ENCODE measurements around the gene HAVCR1.

DNA sequence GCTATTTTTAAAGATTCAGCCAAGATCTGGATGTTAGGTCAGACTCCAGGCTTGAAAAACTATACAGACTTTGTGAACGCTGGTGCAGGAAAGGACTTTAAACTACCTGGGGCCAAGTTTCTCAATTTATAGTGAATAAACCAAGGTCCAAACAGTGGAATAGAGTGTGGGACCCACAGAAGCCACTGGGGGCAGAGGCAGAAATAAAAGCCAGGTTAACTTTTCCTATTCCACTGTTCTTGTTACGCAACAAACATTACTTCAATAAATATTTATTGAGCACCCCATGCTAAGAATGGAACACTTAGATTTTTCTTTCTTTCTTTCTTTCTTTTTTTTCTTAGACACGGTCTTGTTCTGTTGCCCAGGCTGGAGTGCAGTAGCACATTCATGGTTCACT lies 11.0 kb upstream of the HAVCR1 start:
- TF ChIP-seq POLR2A (IDR thresholded peaks at IDR 0.05; ENCODE audit: low read depth, low read length) (no peak), PAX5 (IDR thresholded peaks at IDR 0.05; ENCODE audit: insufficient read depth, low read length, severe bottlenecking) (no peak), POLR2AphosphoS5 (IDR thresholded peaks at IDR 0.05; ENCODE audit: low read depth, low read length) (no peak), TAF1 (IDR thresholded peaks at IDR 0.05; ENCODE audit: low read depth, low read length) (no peak)
